Neuronal stem cell (in vitro differentiated cells): ENCODE results near the gene ITGA7.

ENCODE experiments used
- DNase-seq: peaks from one replicate; pipeline ENCODE4 v3.0.0-alpha.2; 2013; ENCODE audit warnings: low spot score
- H2AFZ ChIP-seq: one replicate; pipeline ENCODE4 v1.6.1; 2013; ENCODE audit warnings: mild to moderate bottlenecking, low read length, inconsistent platforms
- H2AK5ac ChIP-seq: 2 replicates; pipeline ENCODE4 v1.6.1; 2013; ENCODE audit warnings: low read depth, mild to moderate bottlenecking, inconsistent platforms, low read length, moderate library complexity, mixed read lengths
- H2BK120ac ChIP-seq: 2 replicates; pipeline ENCODE4 v1.6.1; 2013; ENCODE audit warnings: low read depth, mild to moderate bottlenecking, inconsistent platforms, low read length, moderate library complexity, mixed read lengths
- H2BK12ac ChIP-seq: one replicate; pipeline ENCODE4 v1.6.1; 2013; ENCODE audit warnings: low read length, inconsistent platforms
- H2BK15ac ChIP-seq: 2 replicates; pipeline ENCODE4 v1.6.1; 2013; ENCODE audit warnings: mild to moderate bottlenecking, low read length, inconsistent platforms, mixed read lengths
- H2BK5ac ChIP-seq: one replicate; pipeline ENCODE4 v1.6.1; 2013; ENCODE audit warnings: inconsistent platforms, mild to moderate bottlenecking, low read length, moderate library complexity
- H3K14ac ChIP-seq: one replicate; pipeline ENCODE4 v1.6.1; 2013; ENCODE audit warnings: low read length, inconsistent platforms
- H3K18ac ChIP-seq: 2 replicates; pipeline ENCODE4 v1.6.1; 2013; ENCODE audit warnings: low read length, inconsistent platforms
- H3K23ac ChIP-seq: 2 replicates; pipeline ENCODE4 v1.6.1; 2013; ENCODE audit warnings: low read depth, mild to moderate bottlenecking, mixed read lengths, low read length, inconsistent platforms; ENCODE audit not compliant: poor library complexity
- H3K27ac ChIP-seq: replicated peaks from 3 replicates; pipeline ENCODE4 v1.5.1; 2013; ENCODE audit warnings: low read length, inconsistent platforms
- H3K27me3 ChIP-seq, 3 experiments: 2 replicates each; pipeline ENCODE4 v1.6.1; 2013; ENCODE audit warnings: low read length in 3 of 3, mild to moderate bottlenecking in 2 of 3, inconsistent platforms in 1 of 3, low read depth in 1 of 3, mixed read lengths in 1 of 3, moderate library complexity in 1 of 3; ENCODE audit not compliant: control insufficient read depth in 3 of 3, insufficient read depth in 3 of 3
- H3K36me3 ChIP-seq, 2 donors: replicated peaks in 1 of 2; 2 replicates each; pipeline ENCODE4 v1.6.1; 2013; ENCODE audit warnings: low read length in 2 of 2; ENCODE audit not compliant: control insufficient read depth in 2 of 2, insufficient read depth in 2 of 2
- H3K4ac ChIP-seq: 2 replicates; pipeline ENCODE4 v1.6.1; 2013; ENCODE audit warnings: inconsistent platforms, mild to moderate bottlenecking, low read length, moderate library complexity
- H3K4me1 ChIP-seq, 2 donors: 1 replicate in 1 of 2; 2 replicates in 1 of 2; pipeline ENCODE4 v1.6.1; 2013; ENCODE audit warnings: low read length in 2 of 2, low read depth in 1 of 2; ENCODE audit not compliant: control insufficient read depth in 2 of 2, insufficient read depth in 1 of 2
- H3K4me2 ChIP-seq: one replicate; pipeline ENCODE4 v1.6.1; 2013; ENCODE audit warnings: mild to moderate bottlenecking, low read length, inconsistent platforms; ENCODE audit not compliant: insufficient read depth, poor library complexity, severe bottlenecking
- H3K4me3 ChIP-seq, 2 donors: 2 replicates each; pipeline ENCODE4 v1.5.1; 2013; ENCODE audit warnings: low read length in 2 of 2, mild to moderate bottlenecking in 2 of 2, inconsistent platforms in 1 of 2, moderate library complexity in 1 of 2
- H3K79me1 ChIP-seq: one replicate; pipeline ENCODE4 v1.6.1; 2013; ENCODE audit warnings: low read depth, mild to moderate bottlenecking, inconsistent platforms, low read length, moderate library complexity
- H3K9ac ChIP-seq: one replicate; pipeline ENCODE4 v1.6.1; 2013; ENCODE audit warnings: mild to moderate bottlenecking, low read depth, low read length, inconsistent platforms; ENCODE audit not compliant: poor library complexity
- H3K9me3 ChIP-seq, 2 donors: replicated peaks in 1 of 2; 2 replicates each; pipeline versions ENCODE3 to v1.6.1; 2013; ENCODE audit warnings: low read length in 2 of 2, mild to moderate bottlenecking in 2 of 2, inconsistent platforms in 1 of 2, low read depth in 1 of 2, mixed read lengths in 1 of 2, moderate library complexity in 1 of 2; ENCODE audit not compliant: control insufficient read depth in 2 of 2, insufficient read depth in 1 of 2
- H4K8ac ChIP-seq: one replicate; pipeline ENCODE4 v1.6.1; 2013; ENCODE audit warnings: low read depth, mild to moderate bottlenecking, inconsistent platforms, low read length, moderate library complexity
- H4K91ac ChIP-seq: one replicate; pipeline ENCODE4 v1.6.1; 2013; ENCODE audit warnings: low read length, low read depth, mild to moderate bottlenecking, inconsistent platforms; ENCODE audit not compliant: poor library complexity
- WGBS, 2 donors: extraction: QIAGEN DNeasy Blood & Tissue Kit; methylation state at CpG; one replicate each; pipeline ENCODE4 v1.1.7; 2013; ENCODE audit warnings: missing lambda C conversion rate in 2 of 2, mixed read lengths in 1 of 2; ENCODE audit not compliant: insufficient read length in 2 of 2, insufficient replicate concordance in 1 of 2; ENCODE audit errors: extremely low coverage in 2 of 2; 5-methylcytosine and 5-hydroxymethylcytosine counted together

The ITGA7 gene

DNA sequence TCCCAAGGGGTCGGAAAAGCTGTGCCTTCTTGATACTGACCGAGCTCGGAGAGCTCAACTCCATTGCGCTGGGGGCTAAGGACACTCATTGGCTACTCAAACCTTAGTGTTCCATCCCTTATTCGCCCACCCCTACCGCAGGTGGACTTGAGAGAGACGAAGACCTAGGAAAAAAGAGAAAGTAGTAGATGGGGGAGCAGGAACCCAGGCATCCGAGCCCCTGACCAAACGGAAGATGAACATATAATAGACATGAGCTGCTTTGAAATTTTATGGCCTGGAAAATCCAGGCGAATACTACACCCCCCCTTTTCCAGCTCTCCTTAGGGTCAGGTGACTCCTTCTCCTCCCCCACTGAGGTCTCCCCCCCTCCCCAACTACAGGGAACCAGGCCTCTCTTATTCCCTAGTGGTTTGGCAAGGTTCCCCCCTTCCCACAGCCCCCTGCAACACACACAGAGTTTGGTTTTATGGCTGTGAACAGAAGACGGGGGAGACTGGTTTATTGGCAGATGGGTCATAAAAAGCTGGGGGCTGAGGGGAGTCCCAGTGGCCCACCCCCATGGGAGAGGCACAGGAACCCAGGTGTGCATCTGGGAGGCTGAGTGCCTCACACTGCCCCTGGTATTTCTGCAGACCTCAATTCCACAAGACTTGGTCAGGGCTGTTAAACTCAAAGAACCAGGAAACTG lies 36.8 kb upstream of the ITGA7 start:
- peak overlapping the region; percentile 56 for H2BK120ac ChIP-seq
- peak overlapping the region; percentile 97 to 98 for H3K4me3 ChIP-seq
- peaks cover 25 to 29% of the 10 kb centered on the region in 2 donors for H3K4me1 ChIP-seq
- no peaks in the 10 kb centered on the region for H3K27me3 ChIP-seq
- no CpG with 5 or more reads among the region's 11 CpGs for WGBS, 2 donors
- no peak overlapping the region for H3K14ac ChIP-seq
- no peak for DNase-seq
- peaks cover 5% of the 10 kb centered on the region for H3K79me1 ChIP-seq
- H3K4ac ChIP-seq: no peak overlapping the region
- H3K23ac ChIP-seq: peak overlapping the region; percentile 18
- H2AK5ac ChIP-seq: peak overlapping the region; percentile 92
- no peaks in the 10 kb centered on the region for H3K9me3 ChIP-seq
- H4K8ac ChIP-seq: peak overlapping the region; percentile 94
- H2BK5ac ChIP-seq: peak overlapping the region; percentile 99
- peak overlapping the region; percentile 14 for H2BK12ac ChIP-seq
- peak overlapping the region; percentile 100 for H3K27ac ChIP-seq
- H4K91ac ChIP-seq: peak overlapping the region; percentile 40
- peak overlapping the region; percentile 76 for H3K4me2 ChIP-seq
- H3K18ac ChIP-seq: peak overlapping the region; percentile 98
- peak overlapping the region; percentile 68 for H2BK15ac ChIP-seq
- peak overlapping the region; percentile 69 for H2AFZ ChIP-seq
- peaks cover 18 to 32% of the 10 kb centered on the region in 2 donors for H3K36me3 ChIP-seq
- peak overlapping the region; percentile 99 for H3K9ac ChIP-seq

DNA sequence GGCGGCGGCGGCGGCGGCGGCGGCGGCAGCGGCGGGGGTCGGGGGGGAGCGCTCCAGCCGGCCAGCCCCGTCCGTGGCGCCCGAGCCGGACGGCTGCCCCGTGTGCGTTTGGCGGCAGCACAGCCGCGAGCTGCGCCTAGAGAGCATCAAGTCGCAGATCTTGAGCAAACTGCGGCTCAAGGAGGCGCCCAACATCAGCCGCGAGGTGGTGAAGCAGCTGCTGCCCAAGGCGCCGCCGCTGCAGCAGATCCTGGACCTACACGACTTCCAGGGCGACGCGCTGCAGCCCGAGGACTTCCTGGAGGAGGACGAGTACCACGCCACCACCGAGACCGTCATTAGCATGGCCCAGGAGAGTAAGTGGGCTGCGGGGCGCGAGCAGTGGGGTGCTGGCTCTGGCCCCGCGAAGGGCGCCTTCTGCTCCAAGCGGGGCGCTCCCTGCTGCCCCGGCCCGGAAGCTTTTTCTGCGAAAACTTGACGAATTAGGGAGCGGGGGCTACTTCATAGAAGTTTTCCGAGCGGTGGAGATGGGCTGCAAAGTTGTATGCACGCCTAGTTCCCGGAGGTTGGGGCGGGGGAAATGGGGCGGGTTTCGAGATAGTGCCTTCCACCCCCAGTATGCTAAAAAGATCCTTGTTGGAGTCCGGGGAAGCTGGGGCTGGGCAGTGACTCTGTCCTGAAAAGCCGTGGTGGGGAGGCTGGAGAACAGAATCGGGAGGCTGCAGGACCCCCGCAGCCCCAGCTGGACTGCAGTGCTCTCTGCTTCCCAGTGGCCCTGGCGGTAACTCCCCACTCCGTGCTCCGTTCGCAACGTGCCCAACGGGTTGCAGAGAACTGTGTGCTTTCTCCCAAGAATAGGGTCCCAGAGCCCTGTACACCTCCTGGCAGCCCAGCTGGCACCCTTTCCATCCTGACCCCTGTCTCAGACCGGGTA lies 36.0 kb upstream of the ITGA7 start:
- peak overlapping the region; percentile 76 for H3K4me2 ChIP-seq
- peak overlapping the region; percentile 58 for H3K4ac ChIP-seq
- H3K27me3 ChIP-seq: no peaks in the 10 kb centered on the region
- WGBS, 2 donors: no CpG with 5 or more reads among the region's 73 CpGs
- peak overlapping the region; percentile 87 for H3K14ac ChIP-seq
- peak overlapping the region; percentile 73 for H2BK15ac ChIP-seq
- H3K4me3 ChIP-seq: peak overlapping the region; percentile 97 to 98
- peak overlapping the region; percentile 99 for H2BK5ac ChIP-seq
- peak overlapping the region; percentile 24 for H2BK120ac ChIP-seq
- DNase-seq: no peak
- H3K18ac ChIP-seq: peak overlapping the region; percentile 98
- peak overlapping the region; percentile 99 for H3K9ac ChIP-seq
- H3K27ac ChIP-seq: peak overlapping the region; percentile 100
- H4K91ac ChIP-seq: no peak overlapping the region
- peaks cover 25 to 29% of the 10 kb centered on the region in 2 donors for H3K4me1 ChIP-seq
- peak overlapping the region; percentile 69 for H2AFZ ChIP-seq
- H3K36me3 ChIP-seq: peaks cover 10 to 24% of the 10 kb centered on the region in 2 donors
- no peaks in the 10 kb centered on the region for H3K9me3 ChIP-seq
- peak overlapping the region; percentile 14 for H2BK12ac ChIP-seq
- H4K8ac ChIP-seq: peak overlapping the region; percentile 94
- peaks cover 4% of the 10 kb centered on the region for H3K79me1 ChIP-seq
- peak overlapping the region; percentile 92 for H2AK5ac ChIP-seq
- H3K23ac ChIP-seq: peak overlapping the region; percentile 94

GRCh38 chr12:55742719-55743405 lies 35.2 kb upstream of the ITGA7 start, which contains the start of gene GDF11:
Gene GDF11 (plus strand): TSS chr12:55743122. CDS start chr12:55743317, 195 bp downstream.
- Histone ChIP-seq H2BK120ac (peak within 1 kb of the TSS; percentile 24), H3K4me3 (peak within 1 kb of the TSS; percentile 97 to 98), H3K36me3 (peaks cover 3 to 16% of the 10 kb centered on the region in 2 donors), H3K27ac (peak within 1 kb of the TSS; percentile 100), H3K18ac (peak within 1 kb of the TSS; percentile 98), H4K91ac (no peak within 1 kb of the TSS), H3K4ac (peak within 1 kb of the TSS; percentile 58), H2BK12ac (peak within 1 kb of the TSS; percentile 14), H3K9ac (peak within 1 kb of the TSS; percentile 99), H3K23ac (peak within 1 kb of the TSS; percentile 94), H3K79me1 (no peaks in the 10 kb centered on the region), H2AFZ (peak within 1 kb of the TSS; percentile 85), H2BK15ac (peak within 1 kb of the TSS; percentile 73), H3K14ac (peak within 1 kb of the TSS; percentile 87), H2BK5ac (peak within 1 kb of the TSS; percentile 99), H3K9me3 (no peaks in the 10 kb centered on the region), H3K4me1 (peaks cover 23 to 30% of the 10 kb centered on the region in 2 donors), H3K4me2 (peak within 1 kb of the TSS; percentile 83), H2AK5ac (peak within 1 kb of the TSS; percentile 92), H3K27me3 (no peaks in the 10 kb centered on the region), H4K8ac (peak within 1 kb of the TSS; percentile 94)
- WGBS, 2 donors: no CpG with 5 or more reads among the region's 53 CpGs
- peak; percentile 80 for DNase-seq
